Natural killer cell treated with Interleukin-12 subunit alpha and Interleukin-12 subunit beta and Interleukin-15 and Interleukin-18, amount 100 ng/mL, for 72 hours (primary cell): ENCODE measurements around the gene CHST11. TPM values are rescaled to one million over a fixed set of nuclear protein-coding genes. Genes with fewer than 3 reads are reported as not detected.
"Not testable (repeated sequence)": the region's sequence is repeated elsewhere in the genome, so short reads cannot be mapped to it uniquely, and the experiment has no call there.

Experiments
- ATAC-seq, 2 donors: fragments of 150-1000 bp; cut with Tn5 transposase in 1 of 2; sonication (Bioruptor Pico), chemical (Tn5 transposase) in 1 of 2; 2 replicates each; pipeline ENCODE4 v1.10.0; 2021
- DNase-seq: peaks from one replicate; pipeline ENCODE4 v3.0.0; 2022; ENCODE audit warnings: low spot score
- H3K27ac Mint-ChIP-seq, 2 donors: 1 replicate in 1 of 2; 2 replicates in 1 of 2; pipeline ENCODE4 v1.8.0; 2022; ENCODE audit warnings: mixed read lengths in 2 of 2, mild to moderate bottlenecking in 1 of 2, moderate library complexity in 1 of 2
- H3K27me3 Mint-ChIP-seq, 2 donors: 1 replicate in 1 of 2; 2 replicates in 1 of 2; pipeline ENCODE4 v1.8.0; 2022; ENCODE audit warnings: mixed read lengths in 2 of 2
- H3K36me3 Mint-ChIP-seq: one replicate; pipeline ENCODE4 v1.8.0; 2022; ENCODE audit warnings: mixed read lengths
- H3K4me1 Mint-ChIP-seq, 2 donors: 1 replicate in 1 of 2; 2 replicates in 1 of 2; pipeline ENCODE4 v1.8.0; 2022; ENCODE audit warnings: low read depth in 2 of 2, mixed read lengths in 2 of 2, mild to moderate bottlenecking in 1 of 2
- H3K4me3 Mint-ChIP-seq: one replicate; pipeline ENCODE4 v1.8.0; 2022; ENCODE audit warnings: mixed read lengths
- H3K9me3 Mint-ChIP-seq: 2 replicates; pipeline ENCODE4 v1.8.0; 2022; ENCODE audit warnings: mixed read lengths
- total RNA-seq, 2 donors: library from RNA; stranded (reverse); gene quantifications; one replicate each; pipeline ENCODE4 v1.2.3, GENCODE V29; 2022

The CHST11 gene
- total RNA-seq, 2 donors from 2014 or later: 195 to 374 TPM

- Mint-ChIP-seq H3K27ac (peak overlapping the region; percentile 89 to 94), H3K9me3 (peaks cover 4% of the 10 kb centered on the region), H3K27me3 (no peaks in the 10 kb centered on the region), H3K4me1 (peaks cover 73 to 83% of the 10 kb centered on the region in 2 donors), H3K36me3 (peaks cover 32% of the 10 kb centered on the region), H3K4me3 (peak overlapping the region; percentile 95)
- no peak for ATAC-seq
- no peak for DNase-seq
Measured at GRCh38 chr12:104568487-104568868, 111.7 kb downstream of the CHST11 start.

GRCh38 chr12:104568935-104569334, 112.2 kb downstream of the CHST11 start:
- Mint-ChIP-seq H3K4me3 (peak overlapping the region; percentile 95), H3K4me1 (peaks cover 73 to 83% of the 10 kb centered on the region in 2 donors), H3K9me3 (peaks cover 4% of the 10 kb centered on the region), H3K27me3 (no peaks in the 10 kb centered on the region), H3K27ac (peak overlapping the region; percentile 89 to 94), H3K36me3 (peaks cover 27% of the 10 kb centered on the region)
- peak in 1 of 2 donors; percentile 12 for ATAC-seq
- DNase-seq: no peak

GRCh38 chr12:104569346-104570173, 112.8 kb downstream of the CHST11 start:
- Mint-ChIP-seq H3K4me3 (peak overlapping the region; percentile 95), H3K9me3 (peaks cover 4% of the 10 kb centered on the region), H3K27me3 (no peaks in the 10 kb centered on the region), H3K27ac (peak overlapping the region; percentile 89 to 94), H3K36me3 (peaks cover 23% of the 10 kb centered on the region), H3K4me1 (peaks cover 75 to 82% of the 10 kb centered on the region in 2 donors)
- DNase-seq (peak; percentile 93), ATAC-seq (peak; percentile 94)

GRCh38 chr12:104570174-104570907, 113.6 kb downstream of the CHST11 start:
- peak; percentile 46 to 63 for ATAC-seq
- H3K27ac Mint-ChIP-seq: peak overlapping the region; percentile 89 to 94
- H3K4me3 Mint-ChIP-seq: peak overlapping the region; percentile 95
- no peak for DNase-seq
- H3K9me3 Mint-ChIP-seq: peaks cover 4% of the 10 kb centered on the region
- peaks cover 20% of the 10 kb centered on the region for H3K36me3 Mint-ChIP-seq
- peaks cover 78 to 86% of the 10 kb centered on the region in 2 donors for H3K4me1 Mint-ChIP-seq
- no peaks in the 10 kb centered on the region for H3K27me3 Mint-ChIP-seq

- Mint-ChIP-seq H3K4me3 (peak overlapping the region; percentile 95), H3K9me3 (peaks cover 4% of the 10 kb centered on the region), H3K27ac (peak overlapping the region; percentile 89 to 94), H3K36me3 (peaks cover 15% of the 10 kb centered on the region), H3K4me1 (peaks cover 79 to 85% of the 10 kb centered on the region in 2 donors), H3K27me3 (no peaks in the 10 kb centered on the region)
- no peak for ATAC-seq
- DNase-seq: no peak
Measured at GRCh38 chr12:104571328-104571727, 114.6 kb downstream of the CHST11 start.

- DNase-seq: not testable (repeated sequence)
Measured at GRCh38 chr12:104574353-104574752, 117.6 kb downstream of the CHST11 start.

GRCh38 chr12:104574758-104575157, 118.0 kb downstream of the CHST11 start:
- Mint-ChIP-seq H3K27ac (peak overlapping the region; percentile 59 to 85), H3K4me1 (peaks cover 76% of the 10 kb centered on the region in 2 donors)
- H3K36me3 Mint-ChIP-seq: not testable (repeated sequence)

More at GRCh38 chr12:104574353-104574752, 117.6 kb downstream of the CHST11 start:
- H3K27me3 Mint-ChIP-seq, H3K9me3 Mint-ChIP-seq, H3K36me3 Mint-ChIP-seq, ATAC-seq: not testable (repeated sequence)
- H3K4me3 Mint-ChIP-seq: peak overlapping the region; percentile 17
- H3K4me1 Mint-ChIP-seq: peaks cover 76% of the 10 kb centered on the region in 2 donors
- H3K27ac Mint-ChIP-seq: peak overlapping the region; percentile 18 to 59

GRCh38 chr12:104575442-104576186, 118.9 kb downstream of the CHST11 start:
- DNase-seq (no peak), ATAC-seq (no peak)
- Mint-ChIP-seq H3K9me3 (peaks cover 4% of the 10 kb centered on the region), H3K4me1 (peaks cover 74 to 76% of the 10 kb centered on the region in 2 donors), H3K27ac (peak overlapping the region; percentile 59 to 85), H3K27me3 (no peaks in the 10 kb centered on the region), H3K36me3 (peaks cover 7% of the 10 kb centered on the region), H3K4me3 (peak overlapping the region; percentile 27)

More at GRCh38 chr12:104574758-104575157, 118.0 kb downstream of the CHST11 start:
- not testable (repeated sequence) for H3K9me3 Mint-ChIP-seq, ATAC-seq, DNase-seq, H3K4me3 Mint-ChIP-seq, H3K27me3 Mint-ChIP-seq

GRCh38 chr12:104576187-104576778, 119.5 kb downstream of the CHST11 start:
- DNase-seq (no peak), ATAC-seq (no peak)
- peaks cover 7% of the 10 kb centered on the region for H3K36me3 Mint-ChIP-seq
- H3K4me3 Mint-ChIP-seq: peak overlapping the region; percentile 27
- H3K4me1 Mint-ChIP-seq: peaks cover 76 to 78% of the 10 kb centered on the region in 2 donors
- H3K27me3 Mint-ChIP-seq: no peaks in the 10 kb centered on the region
- H3K27ac Mint-ChIP-seq: peak overlapping the region; percentile 41 to 85
- H3K9me3 Mint-ChIP-seq: peaks cover 4% of the 10 kb centered on the region

- Mint-ChIP-seq H3K27me3 (no peaks in the 10 kb centered on the region), H3K4me1 (peaks cover 77 to 82% of the 10 kb centered on the region in 2 donors), H3K27ac (peak overlapping the region; percentile 64 to 85), H3K4me3 (peak overlapping the region; percentile 64), H3K9me3 (peaks cover 4% of the 10 kb centered on the region), H3K36me3 (peaks cover 7% of the 10 kb centered on the region)
- no peak for DNase-seq
- no peak for ATAC-seq
Measured at GRCh38 chr12:104576980-104577580, 120.3 kb downstream of the CHST11 start.

GRCh38 chr12:104577581-104577981, 120.8 kb downstream of the CHST11 start:
- peaks cover 79 to 82% of the 10 kb centered on the region in 2 donors for H3K4me1 Mint-ChIP-seq
- peaks cover 4% of the 10 kb centered on the region for H3K36me3 Mint-ChIP-seq
- peaks cover 2% of the 10 kb centered on the region for H3K9me3 Mint-ChIP-seq
- H3K4me3 Mint-ChIP-seq: peak overlapping the region; percentile 64
- ATAC-seq: peak; percentile 40 to 73
- peak overlapping the region; percentile 64 to 84 for H3K27ac Mint-ChIP-seq
- no peaks in the 10 kb centered on the region for H3K27me3 Mint-ChIP-seq
- no peak for DNase-seq

- Mint-ChIP-seq H3K4me3 (peak overlapping the region; percentile 64), H3K4me1 (peaks cover 84 to 86% of the 10 kb centered on the region in 2 donors), H3K36me3 (no peaks in the 10 kb centered on the region), H3K27me3 (no peaks in the 10 kb centered on the region), H3K9me3 (no peaks in the 10 kb centered on the region), H3K27ac (peak overlapping the region; percentile 64 to 84)
- peak in 1 of 2 donors; percentile 60 for ATAC-seq
- no peak for DNase-seq
Measured at GRCh38 chr12:104578453-104578852, 121.7 kb downstream of the CHST11 start.
